ENCODE data around the gene PSD4.

PSD4 gene

GRCh38 chr2:113160248-113160647 lies 13.5 kb upstream of the PSD4 start:
- Histone ChIP-seq H3K9me3 (ENCODE audit: insufficient read depth, low read length) (no peaks in the 10 kb centered on the region), H2AFZ (ENCODE audit: low read depth, low read length, severe bottlenecking) (no peak overlapping the region), H3F3A (ENCODE audit: insufficient read depth) (no peaks in the 10 kb centered on the region), H3K4me3 (ENCODE audit: insufficient read depth, low read length, poor library complexity, severe bottlenecking) (no peak overlapping the region), H3K9me2 (replicated peaks; ENCODE audit: insufficient read depth, low read length) (no peaks in the 10 kb centered on the region), H3K4me2 (ENCODE audit: low read depth, low read length, poor library complexity, severe bottlenecking) (no peak overlapping the region), H3K9ac (ENCODE audit: low read length) (no peak overlapping the region), H3K27ac (ENCODE audit: low read depth, low read length) (no peak overlapping the region), H3K36me3 (ENCODE audit: low read length) (no peaks in the 10 kb centered on the region), H3K27me3 (ENCODE audit: low read length) (no peaks in the 10 kb centered on the region), H3K79me2 (ENCODE audit: insufficient read depth, low read length) (no peaks in the 10 kb centered on the region), H4K20me1 (ENCODE audit: low read depth, low read length) (no peaks in the 10 kb centered on the region)
- TF ChIP-seq CTCF (IDR thresholded peaks at IDR 0.05; ENCODE audit: insufficient read depth, low read length, poor library complexity, severe bottlenecking) (no peak), EZH2phosphoT487 (conservative IDR thresholded peaks at IDR 0.05; ENCODE audit: low read length) (no peak)

- H2AFZ ChIP-seq (ENCODE audit: low read depth, low read length, severe bottlenecking): no peak overlapping the region
- no peaks in the 10 kb centered on the region for H3K27me3 ChIP-seq (ENCODE audit: low read length)
- no peak overlapping the region for H3K4me2 ChIP-seq (ENCODE audit: low read depth, low read length, poor library complexity, severe bottlenecking)
- H3K79me2 ChIP-seq (ENCODE audit: insufficient read depth, low read length): no peaks in the 10 kb centered on the region
- no peak overlapping the region for H3K9ac ChIP-seq (ENCODE audit: low read length)
- H3K9me3 ChIP-seq (ENCODE audit: insufficient read depth, low read length): no peaks in the 10 kb centered on the region
- H3K9me2 ChIP-seq (replicated peaks; ENCODE audit: insufficient read depth, low read length): no peaks in the 10 kb centered on the region
- H3K4me3 ChIP-seq (ENCODE audit: insufficient read depth, low read length, poor library complexity, severe bottlenecking): no peak overlapping the region
- no peaks in the 10 kb centered on the region for H3K36me3 ChIP-seq (ENCODE audit: low read length)
- H3K27ac ChIP-seq (ENCODE audit: low read depth, low read length): no peak overlapping the region
- no peak for TF ChIP-seq EZH2phosphoT487 (conservative IDR thresholded peaks at IDR 0.05; ENCODE audit: low read length)
- TF ChIP-seq CTCF (IDR thresholded peaks at IDR 0.05; ENCODE audit: insufficient read depth, low read length, poor library complexity, severe bottlenecking): no peak
- H4K20me1 ChIP-seq (ENCODE audit: low read depth, low read length): no peaks in the 10 kb centered on the region
- no peaks in the 10 kb centered on the region for H3F3A ChIP-seq (ENCODE audit: insufficient read depth)
Observed at GRCh38 chr2:113160962-113161361, 12.8 kb upstream of the PSD4 start.

- no peak overlapping the region for H2AFZ ChIP-seq (ENCODE audit: low read depth, low read length, severe bottlenecking)
- no peak overlapping the region for H3K4me3 ChIP-seq (ENCODE audit: insufficient read depth, low read length, poor library complexity, severe bottlenecking)
- H3K27me3 ChIP-seq (ENCODE audit: low read length): no peaks in the 10 kb centered on the region
- no peak overlapping the region for H3K4me2 ChIP-seq (ENCODE audit: low read depth, low read length, poor library complexity, severe bottlenecking)
- no peaks in the 10 kb centered on the region for H4K20me1 ChIP-seq (ENCODE audit: low read depth, low read length)
- no peaks in the 10 kb centered on the region for H3K79me2 ChIP-seq (ENCODE audit: insufficient read depth, low read length)
- H3K9me3 ChIP-seq (ENCODE audit: insufficient read depth, low read length): no peaks in the 10 kb centered on the region
- no peak for TF ChIP-seq CTCF (IDR thresholded peaks at IDR 0.05; ENCODE audit: insufficient read depth, low read length, poor library complexity, severe bottlenecking)
- TF ChIP-seq EZH2phosphoT487 (conservative IDR thresholded peaks at IDR 0.05; ENCODE audit: low read length): no peak
- no peaks in the 10 kb centered on the region for H3F3A ChIP-seq (ENCODE audit: insufficient read depth)
- no peak overlapping the region for H3K27ac ChIP-seq (ENCODE audit: low read depth, low read length)
- no peaks in the 10 kb centered on the region for H3K36me3 ChIP-seq (ENCODE audit: low read length)
- H3K9ac ChIP-seq (ENCODE audit: low read length): no peak overlapping the region
- no peaks in the 10 kb centered on the region for H3K9me2 ChIP-seq (replicated peaks; ENCODE audit: insufficient read depth, low read length)
Observed at GRCh38 chr2:113162173-113162572, 11.6 kb upstream of the PSD4 start.
